HepG2 (cell line): Measurements from ENCODE around the gene C10orf90. TPM values are rescaled to one million over a fixed set of nuclear protein-coding genes. Genes with fewer than 3 reads are reported as not detected.

Experiments used
- BRD4 ChIP-seq: sonication (generic); formaldehyde crosslinking; IDR thresholded peaks from 2 replicates; pipeline ENCODE4 v1.4.0; 2020; ENCODE audit warnings: missing genetic modification reagents
- EEA1 ChIP-seq: sonication (generic); formaldehyde crosslinking; IDR thresholded peaks from 2 replicates; pipeline ENCODE4 v1.5.1; 2020; ENCODE audit warnings: mild to moderate bottlenecking, missing genetic modification reagents, borderline replicate concordance
- GATAD1 ChIP-seq: IDR thresholded peaks from 2 replicates; pipeline ENCODE4 v1.6.1; 2016; ENCODE audit warnings: missing genetic modification reagents, missing compliant biosample characterization
- KAT8 ChIP-seq: IDR thresholded peaks from 2 replicates; pipeline ENCODE4 v1.6.1; 2016; ENCODE audit warnings: missing genetic modification reagents, missing compliant biosample characterization
- KDM2A ChIP-seq: sonication (generic); formaldehyde crosslinking; IDR thresholded peaks from 2 replicates; pipeline ENCODE4 v1.4.0; 2020; ENCODE audit warnings: low read depth, missing genetic modification reagents, borderline replicate concordance
- PCBP2 ChIP-seq: fragments of 200-400 bp; formaldehyde crosslinking; optimal IDR thresholded peaks from 2 replicates; pipeline ENCODE3; 2018; ENCODE audit warnings: low read length, low read depth; ENCODE audit not compliant: poor library complexity, severe bottlenecking
- RORA ChIP-seq: sonication (generic); formaldehyde crosslinking; IDR thresholded peaks from 2 replicates; pipeline ENCODE4 v1.5.0; 2020; ENCODE audit warnings: mild to moderate bottlenecking, missing genetic modification reagents, moderate library complexity
- TBX2 ChIP-seq: sonication (generic); formaldehyde crosslinking; IDR thresholded peaks from 2 replicates; pipeline ENCODE4 v1.5.0; 2020; ENCODE audit warnings: missing genetic modification reagents, mild to moderate bottlenecking, borderline replicate concordance
- TMF1 ChIP-seq: sonication (generic); formaldehyde crosslinking; IDR thresholded peaks from 2 replicates; pipeline ENCODE4 v1.8.1; 2022; ENCODE audit warnings: low read depth, missing genetic modification reagents
- ZNF34 ChIP-seq: sonication (generic); formaldehyde crosslinking; IDR thresholded peaks from 2 replicates; pipeline ENCODE4 v1.4.0; 2020; ENCODE audit warnings: mild to moderate bottlenecking, missing genetic modification reagents, borderline replicate concordance
- ZNF670 ChIP-seq: sonication (generic); formaldehyde crosslinking; IDR thresholded peaks from 2 replicates; pipeline ENCODE4 v1.8.0; 2022; ENCODE audit warnings: mild to moderate bottlenecking, missing genetic modification reagents, borderline replicate concordance
- ZNF674 ChIP-seq: sonication (generic); formaldehyde crosslinking; IDR thresholded peaks from 2 replicates; pipeline ENCODE4 v1.5.0; 2020; ENCODE audit warnings: low read depth, mild to moderate bottlenecking, missing genetic modification reagents
- polyA plus RNA-seq, 8 experiments: library from polyadenylated mRNA; depleted of rRNA in 3 of 8; stranded (reverse) in 7 of 8; unstranded in 1 of 8; fragments of >200 nt; fragmentation: Illumina TruSeq in 4 of 8; extraction: Trizol in 4 of 8; gene quantifications; 2 replicates each; pipeline versions ENCODE4 v1.2.1 to v1.2.3, GENCODE V29; 2011 to 2016; ENCODE audit warnings: low read depth in 4 of 8, missing spikeins in 1 of 8, mixed read lengths in 1 of 8; ENCODE audit not compliant: insufficient read depth in 1 of 8
- total RNA-seq, 5 experiments: library from RNA; depleted of rRNA; stranded (reverse); fragments of >200 nt; fragmentation: Illumina TruSeq; extraction: Trizol; gene quantifications; 2 replicates each; pipeline ENCODE4 v1.2.3, GENCODE V29; 2016; ENCODE audit warnings: low read depth in 1 of 5
- TF ChIP-seq, protein P1 (sequence below): sonication (generic); formaldehyde crosslinking; IDR thresholded peaks from 2 replicates; pipeline ENCODE4 v1.5.0; 2020; ENCODE audit warnings: mild to moderate bottlenecking, missing genetic modification reagents, borderline replicate concordance
- TF ChIP-seq, protein P2 (sequence below): sonication (generic); formaldehyde crosslinking; IDR thresholded peaks from 2 replicates; pipeline ENCODE4 v1.8.1; 2023; ENCODE audit warnings: missing genetic modification reagents, inconsistent platforms, borderline replicate concordance
- TF ChIP-seq, protein P3 (sequence below): sonication (generic); formaldehyde crosslinking; IDR thresholded peaks from 2 replicates; pipeline ENCODE4 v1.8.1; 2023; ENCODE audit warnings: missing genetic modification reagents, mild to moderate bottlenecking, borderline replicate concordance

Gene C10orf90
- total and polyA plus RNA-seq, 2 of the 13 experiments (the other 11 are each of a cell fraction or from before 2014, with no cell fraction given) = not detected

DNA sequence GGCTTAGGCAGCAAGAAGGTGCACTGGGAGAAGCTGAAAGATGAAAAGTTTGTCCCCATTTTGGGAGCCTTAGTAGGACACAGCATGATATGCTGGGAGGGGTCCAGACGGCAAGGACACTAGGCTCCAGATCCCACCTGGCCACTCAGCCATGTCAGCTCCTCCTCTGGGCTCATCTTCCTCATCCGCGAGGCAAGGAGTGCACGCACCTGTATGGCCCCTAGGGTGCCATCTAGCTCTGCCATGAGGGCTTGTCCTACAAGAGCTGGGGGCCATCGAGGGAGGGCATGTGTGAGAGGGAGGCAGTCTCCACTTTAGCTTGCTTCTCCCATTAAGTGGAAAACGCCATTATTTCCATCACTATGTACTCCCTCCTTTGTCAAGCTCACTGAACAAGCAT is 146.0 kb downstream of the C10orf90 start (continued):
- TF ChIP-seq EEA1 (CRISPR knock-in tag) = no peak
- TF ChIP-seq, protein P1, sequence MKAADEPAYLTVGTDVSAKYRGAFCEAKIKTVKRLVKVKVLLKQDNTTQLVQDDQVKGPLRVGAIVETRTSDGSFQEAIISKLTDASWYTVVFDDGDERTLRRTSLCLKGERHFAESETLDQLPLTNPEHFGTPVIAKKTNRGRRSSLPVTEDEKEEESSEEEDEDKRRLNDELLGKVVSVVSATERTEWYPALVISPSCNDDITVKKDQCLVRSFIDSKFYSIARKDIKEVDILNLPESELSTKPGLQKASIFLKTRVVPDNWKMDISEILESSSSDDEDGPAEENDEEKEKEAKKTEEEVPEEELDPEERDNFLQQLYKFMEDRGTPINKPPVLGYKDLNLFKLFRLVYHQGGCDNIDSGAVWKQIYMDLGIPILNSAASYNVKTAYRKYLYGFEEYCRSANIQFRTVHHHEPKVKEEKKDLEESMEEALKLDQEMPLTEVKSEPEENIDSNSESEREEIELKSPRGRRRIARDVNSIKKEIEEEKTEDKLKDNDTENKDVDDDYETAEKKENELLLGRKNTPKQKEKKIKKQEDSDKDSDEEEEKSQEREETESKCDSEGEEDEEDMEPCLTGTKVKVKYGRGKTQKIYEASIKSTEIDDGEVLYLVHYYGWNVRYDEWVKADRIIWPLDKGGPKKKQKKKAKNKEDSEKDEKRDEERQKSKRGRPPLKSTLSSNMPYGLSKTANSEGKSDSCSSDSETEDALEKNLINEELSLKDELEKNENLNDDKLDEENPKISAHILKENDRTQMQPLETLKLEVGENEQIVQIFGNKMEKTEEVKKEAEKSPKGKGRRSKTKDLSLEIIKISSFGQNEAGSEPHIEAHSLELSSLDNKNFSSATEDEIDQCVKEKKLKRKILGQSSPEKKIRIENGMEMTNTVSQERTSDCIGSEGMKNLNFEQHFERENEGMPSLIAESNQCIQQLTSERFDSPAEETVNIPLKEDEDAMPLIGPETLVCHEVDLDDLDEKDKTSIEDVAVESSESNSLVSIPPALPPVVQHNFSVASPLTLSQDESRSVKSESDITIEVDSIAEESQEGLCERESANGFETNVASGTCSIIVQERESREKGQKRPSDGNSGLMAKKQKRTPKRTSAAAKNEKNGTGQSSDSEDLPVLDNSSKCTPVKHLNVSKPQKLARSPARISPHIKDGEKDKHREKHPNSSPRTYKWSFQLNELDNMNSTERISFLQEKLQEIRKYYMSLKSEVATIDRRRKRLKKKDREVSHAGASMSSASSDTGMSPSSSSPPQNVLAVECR (CRISPR knock-in tag) = no peak
- no peak for TF ChIP-seq KAT8 (CRISPR knock-in tag)
- TF ChIP-seq GATAD1 (CRISPR knock-in tag) = no peak
- TF ChIP-seq RORA (CRISPR knock-in tag) = no peak
- no peak for TF ChIP-seq ZNF674
- TF ChIP-seq TBX2 (CRISPR knock-in tag) = no peak
- TF ChIP-seq BRD4 = no peak
- TF ChIP-seq, protein P2, sequence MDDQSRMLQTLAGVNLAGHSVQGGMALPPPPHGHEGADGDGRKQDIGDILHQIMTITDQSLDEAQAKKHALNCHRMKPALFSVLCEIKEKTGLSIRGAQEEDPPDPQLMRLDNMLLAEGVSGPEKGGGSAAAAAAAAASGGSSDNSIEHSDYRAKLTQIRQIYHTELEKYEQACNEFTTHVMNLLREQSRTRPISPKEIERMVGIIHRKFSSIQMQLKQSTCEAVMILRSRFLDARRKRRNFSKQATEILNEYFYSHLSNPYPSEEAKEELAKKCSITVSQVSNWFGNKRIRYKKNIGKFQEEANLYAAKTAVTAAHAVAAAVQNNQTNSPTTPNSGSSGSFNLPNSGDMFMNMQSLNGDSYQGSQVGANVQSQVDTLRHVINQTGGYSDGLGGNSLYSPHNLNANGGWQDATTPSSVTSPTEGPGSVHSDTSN (CRISPR knock-in tag) = no peak
- TF ChIP-seq ZNF670 (CRISPR knock-in tag) = no peak
- no peak for TF ChIP-seq TMF1 (CRISPR knock-in tag)
- TF ChIP-seq PCBP2 = no peak
- no peak for TF ChIP-seq KDM2A (CRISPR knock-in tag)
- TF ChIP-seq ZNF34 = no peak
- TF ChIP-seq, protein P3, sequence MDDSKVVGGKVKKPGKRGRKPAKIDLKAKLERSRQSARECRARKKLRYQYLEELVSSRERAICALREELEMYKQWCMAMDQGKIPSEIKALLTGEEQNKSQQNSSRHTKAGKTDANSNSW (CRISPR knock-in tag) = no peak
